ENCODE results near the gene LDB2.

The LDB2 gene

DNA sequence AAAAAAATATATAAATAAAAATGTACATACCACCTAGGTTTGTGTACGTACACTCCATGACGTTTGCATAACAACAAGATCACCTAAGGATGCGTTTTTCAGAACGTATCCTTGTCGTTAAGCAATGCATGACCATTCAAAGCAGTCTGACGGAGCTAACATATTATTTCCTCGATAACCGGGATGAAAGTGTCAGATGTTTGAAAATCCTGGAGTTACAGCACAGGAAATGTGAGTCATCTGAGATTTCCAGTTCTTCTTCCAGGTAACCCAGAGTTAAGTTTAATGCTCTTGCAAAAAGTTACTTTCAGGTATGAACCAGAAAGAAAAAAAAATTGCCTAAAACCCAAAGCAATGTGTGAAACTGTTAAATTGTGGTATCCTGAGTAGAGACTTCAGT lies 107.9 kb downstream of the LDB2 start:
- no peak for DNase-seq

GRCh38 chr4:16788868-16789267 lies 109.6 kb downstream of the LDB2 start:
- no peak for DNase-seq

GRCh38 chr4:16785793-16786527 lies 112.5 kb downstream of the LDB2 start:
- no peak for DNase-seq

GRCh38 chr4:16783119-16783518 lies 115.3 kb downstream of the LDB2 start:
- no peak for DNase-seq

DNA sequence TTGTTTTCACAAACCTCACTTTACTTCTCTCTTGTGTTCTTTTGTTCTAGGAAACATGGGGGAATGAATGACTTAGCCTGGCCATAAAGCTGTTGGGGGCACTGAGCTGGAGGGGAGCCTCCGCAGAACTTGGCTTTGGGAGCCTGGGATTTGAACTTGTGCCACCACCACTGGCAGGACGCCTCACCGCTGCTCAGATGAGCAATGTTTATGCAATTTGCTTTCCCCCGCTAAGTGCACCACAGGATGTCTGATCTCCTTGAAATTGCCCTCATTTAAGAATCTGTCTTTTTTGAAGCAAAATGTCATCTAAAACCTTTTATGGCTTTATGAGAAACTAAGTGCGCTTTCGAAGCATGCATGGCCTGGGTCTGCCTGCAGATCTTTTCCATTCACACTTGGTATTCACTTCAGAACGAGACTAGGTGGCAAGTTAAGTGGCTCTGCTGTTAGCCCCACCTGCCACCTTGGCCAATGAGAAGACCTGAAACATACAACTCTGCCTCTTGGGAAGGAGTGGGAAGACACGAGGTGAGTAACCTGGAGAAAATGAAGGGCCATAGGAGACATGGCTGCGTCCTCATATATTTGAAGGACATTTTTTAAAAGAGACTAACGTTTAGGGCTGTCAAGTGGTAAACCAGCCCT lies 119.3 kb downstream of the LDB2 start:
- no peak for DNase-seq

DNA sequence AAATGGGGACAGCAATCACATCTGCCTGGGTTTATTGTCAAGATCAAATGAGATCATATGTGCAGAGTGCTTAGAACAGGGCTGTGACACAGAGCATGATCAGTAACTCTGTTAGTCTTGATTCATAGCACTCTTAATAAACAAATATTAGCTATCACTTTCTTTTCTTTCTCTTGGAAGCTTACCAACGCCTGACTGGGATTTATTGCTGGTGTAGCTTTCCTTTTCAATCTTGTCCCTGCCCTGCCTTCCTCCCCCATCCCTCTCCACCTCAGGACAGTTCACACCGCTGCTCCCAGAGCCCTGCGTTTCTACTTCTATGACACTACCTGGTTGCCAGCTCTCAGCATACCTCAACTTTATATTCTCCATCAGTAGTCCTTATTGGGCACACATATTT lies 120.7 kb downstream of the LDB2 start:
- DNase-seq, result no peak

DNA sequence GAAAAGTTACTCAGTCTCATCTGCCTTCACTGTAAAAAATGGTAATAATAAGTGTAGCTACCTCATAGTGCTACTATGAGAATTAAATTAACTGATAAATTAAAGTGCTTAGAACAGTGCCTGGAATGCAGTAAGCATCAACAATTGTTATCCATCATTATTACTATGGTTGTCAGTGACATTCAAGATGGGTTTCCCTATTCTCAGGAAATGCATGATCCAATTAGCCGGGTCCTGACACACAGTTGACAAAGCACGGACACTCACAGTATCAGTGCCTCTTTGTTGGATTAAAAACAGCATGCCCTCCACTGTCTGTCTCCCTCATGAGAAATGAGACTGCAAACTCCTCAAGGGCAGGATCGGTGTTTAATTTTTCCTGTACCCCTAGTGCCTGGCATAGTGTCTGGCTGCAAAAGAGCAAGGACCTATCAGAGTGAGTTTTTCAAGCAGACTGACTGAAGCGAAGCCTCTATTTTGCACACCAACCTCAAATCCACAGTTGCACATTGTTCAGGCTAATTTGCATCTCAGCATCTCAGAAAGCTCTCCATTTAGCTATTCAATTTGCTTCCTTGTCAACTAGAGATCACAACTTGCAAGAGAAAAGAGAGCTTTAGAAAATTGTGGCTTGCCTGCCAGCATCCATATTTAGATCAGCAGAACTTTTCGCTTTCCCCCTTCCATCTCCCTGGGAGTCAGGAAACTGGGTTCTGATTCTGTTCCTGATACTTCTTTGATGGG lies 122.9 kb downstream of the LDB2 start:
- no peak for DNase-seq

DNA sequence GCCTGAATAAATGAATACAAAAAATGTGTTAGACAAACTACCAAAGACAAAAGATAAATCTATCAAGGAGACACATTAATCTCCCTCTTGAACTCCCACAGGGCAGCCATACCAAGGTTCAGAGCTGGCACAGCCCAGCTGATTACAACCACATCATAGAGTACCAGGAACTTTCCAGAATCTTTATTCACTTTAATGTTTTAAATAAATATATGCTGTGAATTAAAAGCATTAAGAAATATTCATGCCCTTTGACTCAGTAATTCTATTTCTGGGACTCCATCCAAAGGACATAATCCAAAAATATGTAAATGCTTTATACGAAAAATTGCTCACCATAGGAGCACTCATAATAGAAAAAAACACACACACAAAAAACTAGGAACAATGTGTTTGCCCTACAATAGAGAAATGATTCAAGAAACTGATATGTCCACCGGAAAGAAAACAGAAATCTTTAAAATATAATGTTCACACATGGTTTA lies 126.0 kb downstream of the LDB2 start:
- DNase-seq, result no peak

DNA sequence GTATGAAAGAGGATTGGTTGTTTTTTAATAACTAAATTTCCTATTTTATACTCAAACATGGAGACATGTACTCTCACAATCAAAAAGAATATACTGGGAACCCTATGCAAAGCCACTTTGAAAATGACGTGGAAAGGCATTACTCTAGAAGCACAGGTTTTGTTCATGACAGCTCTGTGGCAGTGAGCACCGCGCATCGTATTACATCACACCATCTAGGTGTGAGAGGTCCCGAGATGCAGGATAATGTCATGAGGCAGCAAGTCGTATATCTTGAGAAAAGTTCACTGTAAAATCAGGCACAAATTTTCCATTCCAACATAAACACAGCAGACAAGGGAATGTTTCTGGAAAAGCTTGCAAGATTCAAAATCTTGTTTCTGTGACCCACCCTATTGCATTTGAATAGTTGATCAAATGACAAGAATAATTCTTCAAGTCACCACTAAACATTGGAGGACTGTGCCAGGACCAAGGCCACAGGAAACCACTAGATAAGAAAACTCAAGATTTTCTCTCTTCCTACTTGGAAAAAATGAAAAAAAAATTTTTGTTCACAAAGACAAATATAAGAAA lies 127.6 kb downstream of the LDB2 start:
- no peak for DNase-seq

DNA sequence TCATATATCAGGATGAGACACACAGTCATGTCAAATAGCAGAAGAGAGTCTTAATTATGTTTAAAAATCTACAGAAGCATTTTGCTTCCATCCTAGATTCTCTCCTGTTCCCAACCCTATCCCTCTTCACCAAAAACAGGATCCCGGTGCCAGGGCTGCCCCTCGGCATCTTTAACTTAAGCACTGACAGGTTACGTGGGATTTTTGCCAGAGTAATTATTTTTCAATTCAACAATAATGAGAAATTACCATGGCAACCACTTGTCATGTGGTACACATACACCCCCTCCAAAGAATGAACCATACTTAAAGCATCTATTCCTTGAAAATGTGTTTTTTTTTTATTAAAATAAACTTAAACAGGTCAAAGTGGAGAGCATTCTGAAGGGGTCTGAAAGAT lies 130.6 kb downstream of the LDB2 start:
- no peak for DNase-seq

DNA sequence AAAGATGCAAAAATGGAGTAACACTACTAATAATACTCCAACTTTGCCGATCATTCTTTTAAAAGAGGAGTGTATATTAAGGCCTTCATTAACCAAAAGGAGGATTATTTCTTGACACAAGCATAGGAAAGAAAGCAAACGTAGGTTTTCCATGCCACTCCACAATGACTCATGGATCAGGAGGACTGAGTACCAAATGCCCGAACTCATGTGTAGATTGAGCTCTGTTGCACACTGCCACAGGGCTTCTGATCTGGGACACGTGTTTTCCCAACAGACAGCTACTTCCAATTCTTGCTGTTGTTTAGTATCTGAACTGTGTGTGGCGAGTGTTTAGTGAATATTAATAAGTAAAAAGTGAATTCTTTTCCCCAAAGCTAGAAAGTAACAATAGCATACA lies 131.2 kb downstream of the LDB2 start:
- DNase-seq, result no peak

- no peak for DNase-seq
Measured at GRCh38 chr4:16765546-16765945, 132.9 kb downstream of the LDB2 start.

GRCh38 chr4:16764622-16765021 lies 133.8 kb downstream of the LDB2 start:
- no peak for DNase-seq

DNA sequence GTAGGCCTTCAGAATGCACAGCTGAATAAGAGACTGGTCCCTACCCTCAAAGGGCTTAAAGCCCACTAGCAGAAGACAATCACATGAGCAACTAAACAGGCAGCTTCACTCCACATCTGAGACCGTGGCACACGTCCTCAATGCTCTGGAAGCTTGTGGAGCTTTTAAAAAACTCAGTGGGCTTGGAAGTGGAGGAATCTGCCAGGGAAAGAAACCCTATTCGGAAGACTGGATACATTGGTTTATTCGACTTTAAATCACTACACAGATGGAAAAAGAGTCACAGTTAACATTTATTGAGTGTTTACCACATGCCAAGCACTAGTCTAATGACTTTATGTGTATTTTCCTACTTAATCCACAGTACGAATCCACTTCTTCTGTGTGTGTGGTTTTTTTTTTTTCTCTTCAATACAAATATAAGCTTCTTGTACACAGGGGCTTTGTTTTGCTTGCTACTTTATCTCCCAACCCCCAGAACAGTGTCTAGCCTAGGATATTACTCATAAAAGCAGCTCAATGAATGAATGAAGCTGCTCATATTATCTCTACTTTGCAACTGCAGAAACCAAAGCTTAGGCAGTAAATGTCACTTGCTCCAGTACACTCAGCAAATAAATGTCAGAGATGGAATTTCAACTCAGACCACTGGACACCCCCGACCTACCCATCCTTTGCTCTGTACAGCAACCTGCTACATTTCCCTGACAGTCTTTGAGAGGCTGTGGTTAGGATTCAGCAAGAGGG lies 137.7 kb downstream of the LDB2 start:
- DNase-seq, result no peak

GRCh38 chr4:16759931-16760582 lies 138.4 kb downstream of the LDB2 start:
- no peak for DNase-seq

GRCh38 chr4:16758816-16759215 lies 139.6 kb downstream of the LDB2 start:
- no peak for DNase-seq

DNA sequence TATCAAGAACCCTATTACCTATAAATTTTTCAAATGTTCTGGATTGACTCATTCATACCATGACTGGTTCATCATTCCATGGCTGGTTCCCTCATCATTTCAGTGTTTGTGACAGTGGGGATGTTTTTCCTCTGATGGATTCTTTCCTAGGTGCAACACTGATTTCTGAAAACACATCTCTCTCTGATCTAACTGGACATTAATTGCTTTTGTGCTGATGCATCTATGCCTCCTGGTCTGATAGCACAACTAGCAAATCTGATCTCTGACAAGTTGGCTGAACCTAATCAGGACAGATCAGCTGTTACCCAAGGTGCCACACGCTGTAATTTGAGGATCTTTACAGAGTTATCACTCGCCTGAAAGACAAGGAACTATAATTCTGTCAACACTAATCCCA lies 140.2 kb downstream of the LDB2 start:
- no peak for DNase-seq

DNA sequence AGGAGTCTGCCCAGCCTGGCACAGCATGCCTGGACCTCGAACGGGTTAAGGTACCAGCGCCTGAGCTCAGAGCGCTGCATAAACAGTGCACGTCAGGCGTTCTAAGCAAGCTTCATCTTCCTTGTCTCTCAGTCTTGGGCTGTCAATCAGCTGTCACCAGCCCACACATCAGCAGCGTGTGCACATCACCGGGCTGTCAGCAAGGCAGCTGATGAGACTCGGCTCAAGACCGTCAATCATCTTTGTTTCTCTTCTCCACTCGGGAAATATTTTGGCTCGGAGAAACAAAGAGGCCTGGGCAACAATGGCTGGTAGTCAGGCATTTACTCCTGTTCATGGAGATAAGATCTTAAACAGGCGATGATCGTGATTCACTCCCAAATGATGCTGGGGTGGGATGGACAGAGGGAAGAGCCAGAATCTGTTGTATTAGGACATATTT lies 141.3 kb downstream of the LDB2 start:
- DNase-seq, result no peak

DNA sequence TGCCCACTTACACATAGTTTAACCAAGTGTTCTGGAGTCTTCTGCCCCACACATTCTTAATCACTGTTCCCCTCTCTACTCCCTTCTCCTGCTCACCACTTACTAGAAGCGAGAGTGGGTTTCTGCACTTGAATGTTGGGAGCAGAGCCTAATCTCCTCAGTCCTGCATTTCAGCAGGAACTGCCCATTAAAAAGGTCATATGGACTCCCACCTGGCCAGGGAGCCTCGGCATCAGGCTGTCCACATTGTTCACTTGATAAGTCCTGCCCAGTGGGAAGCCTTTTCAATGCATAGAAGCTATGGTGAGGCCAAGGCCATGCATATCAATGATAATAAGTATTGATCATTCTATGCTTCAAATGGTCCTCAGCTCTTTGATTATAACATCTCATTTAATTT lies 144.3 kb downstream of the LDB2 start:
- DNase-seq, result no peak

GRCh38 chr4:16752150-16752549 lies 146.3 kb downstream of the LDB2 start:
- DNase-seq, result no peak

DNA sequence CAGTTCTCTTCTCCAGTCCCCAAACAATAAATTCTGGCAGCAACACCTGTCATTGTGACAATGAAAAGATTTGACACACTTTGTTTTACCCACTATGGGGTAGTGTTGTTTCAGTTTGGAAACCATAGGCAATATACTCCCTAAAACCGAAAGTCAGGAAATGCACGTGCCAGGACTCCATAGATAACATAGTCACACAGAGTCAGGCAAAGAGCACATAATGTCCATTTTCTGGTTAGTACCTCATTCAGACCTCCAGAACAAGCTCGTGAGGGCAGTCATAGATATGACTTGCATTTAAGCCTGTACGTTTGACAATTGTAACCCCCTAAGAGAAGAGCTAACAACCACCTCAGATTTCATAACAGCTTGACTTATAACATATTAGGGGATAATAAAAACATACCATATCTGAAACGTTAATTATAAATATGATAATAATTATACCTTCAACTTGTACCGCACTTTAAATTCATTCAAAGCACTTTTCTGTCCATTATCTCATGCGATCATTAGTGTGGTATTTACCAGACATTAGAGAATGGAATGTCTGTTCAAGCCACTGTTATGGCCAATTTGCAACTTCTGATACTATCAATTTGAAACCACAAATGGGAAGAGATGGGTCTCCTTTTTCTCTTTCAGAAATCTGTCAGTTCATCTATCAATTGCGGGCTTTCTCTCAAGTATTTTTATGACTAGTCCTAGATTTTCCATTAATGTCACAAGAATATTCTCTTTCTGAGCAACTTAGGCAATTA lies 147.4 kb downstream of the LDB2 start:
- DNase-seq, result no peak

DNA sequence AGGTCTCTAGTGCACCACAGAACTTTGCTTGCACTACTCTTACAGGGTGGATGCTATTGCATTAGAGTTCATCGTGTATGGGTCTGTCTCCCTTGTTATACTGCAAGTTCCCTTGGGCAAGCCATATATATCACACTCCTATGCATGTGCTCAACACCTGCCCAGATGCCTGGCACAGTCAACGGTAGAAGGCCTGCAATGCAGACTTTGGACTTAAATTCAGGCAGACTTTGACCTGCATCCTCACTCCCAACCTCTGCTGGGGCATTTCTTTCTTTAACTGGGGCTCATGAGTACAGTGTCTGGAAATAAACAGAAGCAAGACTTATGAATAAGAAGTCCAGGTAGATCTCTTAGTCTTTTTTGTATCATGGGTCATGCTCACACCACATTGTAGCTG lies 148.2 kb downstream of the LDB2 start:
- DNase-seq, result no peak
